Neural progenitor cell (in vitro differentiated cells): ENCODE results near the gene TCFL5.

Experiments
- EZH2 ChIP-seq: fragments of 200-600 bp; sonication (generic); IDR thresholded peaks from 2 replicates; pipeline ENCODE4 v1.6.1; 2017; ENCODE audit warnings: antibody characterized with exemption, mild to moderate bottlenecking, moderate library complexity
- TF ChIP-seq, protein P1 (sequence below): fragments of 200-600 bp; sonication (generic); IDR thresholded peaks from 2 replicates; pipeline ENCODE4 v1.5.1; 2017; ENCODE audit warnings: antibody characterized with exemption, mild to moderate bottlenecking

DNA sequence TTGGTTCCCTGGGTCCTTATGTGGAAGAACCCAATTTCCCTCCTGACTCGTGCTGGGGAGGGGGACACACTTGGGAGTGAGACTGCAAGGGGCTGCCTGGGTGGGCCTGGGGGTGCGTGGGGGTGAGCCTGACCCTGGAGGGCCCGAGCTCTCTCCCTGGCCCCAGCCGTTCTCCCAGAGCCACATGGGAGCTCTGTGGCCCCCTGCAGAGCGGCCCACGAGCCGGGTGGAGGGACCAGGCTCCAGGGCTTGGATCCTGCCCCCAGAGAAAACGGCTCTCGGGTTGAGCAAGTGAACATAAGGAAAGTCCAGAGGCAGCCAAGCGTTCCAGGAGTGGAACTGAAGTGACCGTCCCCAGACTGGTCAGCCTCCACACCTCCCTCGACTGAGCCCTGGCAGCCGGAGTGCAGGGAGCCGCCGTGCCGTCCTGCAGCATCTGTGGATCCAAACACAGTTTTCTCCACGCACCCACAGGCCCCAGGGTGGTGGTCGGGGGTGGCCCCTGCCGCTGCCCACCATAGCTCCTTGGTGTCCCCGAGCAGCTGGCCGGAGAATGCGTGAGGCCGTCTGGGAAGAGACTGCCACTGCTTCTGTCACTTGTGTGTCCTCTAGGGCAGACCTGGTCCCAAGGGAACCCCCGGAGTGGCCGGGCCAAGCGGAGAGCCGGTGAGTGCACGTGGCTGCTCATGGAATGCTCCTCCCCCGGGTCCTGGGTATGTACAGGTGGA, 34.1 kb downstream of the TCFL5 start:
- TF ChIP-seq, protein P1, sequence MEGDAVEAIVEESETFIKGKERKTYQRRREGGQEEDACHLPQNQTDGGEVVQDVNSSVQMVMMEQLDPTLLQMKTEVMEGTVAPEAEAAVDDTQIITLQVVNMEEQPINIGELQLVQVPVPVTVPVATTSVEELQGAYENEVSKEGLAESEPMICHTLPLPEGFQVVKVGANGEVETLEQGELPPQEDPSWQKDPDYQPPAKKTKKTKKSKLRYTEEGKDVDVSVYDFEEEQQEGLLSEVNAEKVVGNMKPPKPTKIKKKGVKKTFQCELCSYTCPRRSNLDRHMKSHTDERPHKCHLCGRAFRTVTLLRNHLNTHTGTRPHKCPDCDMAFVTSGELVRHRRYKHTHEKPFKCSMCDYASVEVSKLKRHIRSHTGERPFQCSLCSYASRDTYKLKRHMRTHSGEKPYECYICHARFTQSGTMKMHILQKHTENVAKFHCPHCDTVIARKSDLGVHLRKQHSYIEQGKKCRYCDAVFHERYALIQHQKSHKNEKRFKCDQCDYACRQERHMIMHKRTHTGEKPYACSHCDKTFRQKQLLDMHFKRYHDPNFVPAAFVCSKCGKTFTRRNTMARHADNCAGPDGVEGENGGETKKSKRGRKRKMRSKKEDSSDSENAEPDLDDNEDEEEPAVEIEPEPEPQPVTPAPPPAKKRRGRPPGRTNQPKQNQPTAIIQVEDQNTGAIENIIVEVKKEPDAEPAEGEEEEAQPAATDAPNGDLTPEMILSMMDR: no peak
- TF ChIP-seq EZH2: no peak
